Epithelial cell of prostate (primary cell): ENCODE data around the gene LDLRAD4.

Experiments used
- DNase-seq: peaks from one replicate; pipeline ENCODE4 v3.0.0-alpha.2; 2011; ENCODE audit warnings: low read depth, low spot score
- H3K27ac ChIP-seq: fragments of 450-650 bp; 2 replicates; pipeline ENCODE4 v1.5.1; 2017; ENCODE audit warnings: mild to moderate bottlenecking

Gene LDLRAD4

DNA sequence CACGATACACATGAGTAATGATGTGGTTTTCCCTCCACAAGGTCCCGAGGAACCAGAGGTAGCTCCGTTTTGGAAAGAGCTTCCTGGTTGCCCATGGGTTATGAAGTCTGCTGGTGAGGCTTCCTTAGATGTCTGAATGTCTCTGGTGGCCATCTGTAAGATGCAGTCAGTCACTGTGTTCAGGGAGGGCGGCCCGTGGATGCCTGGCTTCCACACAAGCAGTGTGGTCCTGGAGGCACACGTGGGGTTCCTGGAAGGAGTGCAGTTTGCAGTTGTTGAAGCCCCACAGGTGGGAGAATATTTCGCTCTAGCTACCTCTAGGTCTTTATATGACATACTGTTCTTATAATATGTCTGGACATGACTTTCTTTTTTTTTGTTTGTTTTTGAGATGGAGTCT lies 298.8 kb downstream of the LDLRAD4 start:
- no peak overlapping the region for H3K27ac ChIP-seq
- no peak for DNase-seq

DNA sequence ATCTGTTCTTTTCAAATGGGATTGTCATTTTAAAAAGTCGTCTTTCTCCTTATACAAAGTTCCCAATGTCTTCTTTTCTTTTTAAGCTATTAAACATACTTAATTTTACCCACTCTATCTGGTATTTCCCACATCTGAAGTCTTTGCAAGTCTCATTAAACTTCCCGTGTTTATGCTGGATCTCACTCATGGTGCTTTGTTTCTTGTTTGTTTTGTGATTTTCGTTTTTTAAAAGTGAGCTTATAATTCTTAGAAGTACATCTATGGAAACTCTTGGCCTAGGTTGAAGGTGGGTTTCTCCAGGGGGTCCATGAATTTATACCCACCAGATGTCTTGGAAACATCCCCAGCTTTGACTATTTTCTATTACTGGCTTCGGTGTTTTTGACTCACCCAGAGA lies 299.8 kb downstream of the LDLRAD4 start:
- DNase-seq = no peak
- H3K27ac ChIP-seq = no peak overlapping the region

DNA sequence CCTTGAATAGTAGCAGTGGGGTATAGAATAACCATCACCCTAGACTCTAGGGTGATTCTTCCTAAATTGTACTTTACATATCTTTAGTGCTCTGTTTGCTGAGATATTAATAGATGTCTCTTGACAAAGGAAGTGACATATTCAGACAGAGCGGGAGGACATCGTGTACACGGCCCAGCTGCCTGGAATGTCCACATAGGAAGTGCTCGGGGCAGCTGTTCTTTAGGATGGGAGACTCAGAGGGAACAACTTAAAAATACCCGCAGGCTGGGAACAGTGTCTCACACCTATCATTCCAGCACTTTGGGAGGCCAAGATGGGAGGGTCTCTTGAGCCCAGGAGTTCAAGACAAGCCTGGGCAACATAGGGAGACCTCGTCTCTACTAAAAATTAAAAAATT lies 301.7 kb downstream of the LDLRAD4 start:
- no peak for DNase-seq

DNA sequence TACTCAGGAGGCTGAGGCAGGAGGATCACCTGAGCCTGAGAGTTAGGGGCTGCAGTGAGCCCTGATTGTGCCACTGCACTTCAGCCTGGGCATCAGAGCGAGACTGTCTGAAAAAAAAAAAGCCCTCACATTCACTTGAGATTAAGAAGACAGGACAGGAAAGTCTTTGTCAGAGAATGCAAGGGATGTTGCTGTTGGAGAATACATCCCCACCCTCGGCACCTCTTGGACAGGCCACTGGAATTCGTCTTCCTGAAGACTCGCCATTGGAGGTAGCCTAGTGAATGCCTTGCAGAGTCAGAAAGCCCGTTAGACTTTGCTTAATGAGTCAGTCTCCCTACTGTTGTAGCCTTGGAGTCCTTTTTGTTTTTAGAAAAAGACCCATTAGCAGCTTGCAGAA lies 302.2 kb downstream of the LDLRAD4 start:
- H3K27ac ChIP-seq = no peak overlapping the region
- no peak for DNase-seq

More for the DNA sequence above, 301.7 kb downstream of the LDLRAD4 start:
- H3K27ac ChIP-seq = no peak overlapping the region

DNA sequence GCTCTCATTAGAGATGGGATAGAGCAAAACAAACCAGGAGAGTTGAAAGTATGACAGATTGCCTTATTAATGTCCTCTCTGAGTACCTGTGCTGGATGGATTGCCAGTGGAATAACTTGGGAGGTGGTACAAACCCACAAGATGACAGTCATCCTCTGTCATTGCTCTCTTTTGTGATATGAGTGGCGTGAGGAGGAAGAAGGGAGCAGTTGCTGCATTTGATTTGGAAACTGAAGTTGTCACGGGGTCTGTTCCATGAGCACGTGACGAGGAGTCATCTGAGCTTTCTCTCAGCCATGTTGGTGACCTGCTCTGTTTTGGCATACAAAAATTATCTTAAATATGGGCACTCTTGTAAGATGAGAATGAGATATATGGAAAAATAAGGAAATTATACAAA lies 302.9 kb downstream of the LDLRAD4 start:
- no peak for DNase-seq
- H3K27ac ChIP-seq = no peak overlapping the region

DNA sequence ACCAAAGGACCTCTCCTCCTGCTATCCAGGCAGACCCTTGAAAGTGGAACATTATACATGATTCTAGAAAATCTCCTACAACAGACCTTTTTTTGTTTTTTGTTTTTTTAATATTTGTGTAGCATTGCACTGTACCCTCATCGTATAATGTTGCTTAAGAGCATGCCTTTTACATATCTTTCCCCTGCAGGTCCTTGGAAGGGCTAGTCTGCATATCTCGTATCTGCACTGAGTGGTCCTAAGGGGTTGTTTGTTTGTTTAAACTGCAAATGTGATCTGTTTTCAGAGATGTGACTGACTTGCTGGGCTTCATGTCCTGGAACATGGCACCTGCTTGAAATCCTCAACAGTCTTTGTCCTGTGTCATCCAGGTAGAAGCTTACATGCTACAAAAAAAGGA lies 303.7 kb downstream of the LDLRAD4 start:
- H3K27ac ChIP-seq = no peak overlapping the region
- no peak for DNase-seq

DNA sequence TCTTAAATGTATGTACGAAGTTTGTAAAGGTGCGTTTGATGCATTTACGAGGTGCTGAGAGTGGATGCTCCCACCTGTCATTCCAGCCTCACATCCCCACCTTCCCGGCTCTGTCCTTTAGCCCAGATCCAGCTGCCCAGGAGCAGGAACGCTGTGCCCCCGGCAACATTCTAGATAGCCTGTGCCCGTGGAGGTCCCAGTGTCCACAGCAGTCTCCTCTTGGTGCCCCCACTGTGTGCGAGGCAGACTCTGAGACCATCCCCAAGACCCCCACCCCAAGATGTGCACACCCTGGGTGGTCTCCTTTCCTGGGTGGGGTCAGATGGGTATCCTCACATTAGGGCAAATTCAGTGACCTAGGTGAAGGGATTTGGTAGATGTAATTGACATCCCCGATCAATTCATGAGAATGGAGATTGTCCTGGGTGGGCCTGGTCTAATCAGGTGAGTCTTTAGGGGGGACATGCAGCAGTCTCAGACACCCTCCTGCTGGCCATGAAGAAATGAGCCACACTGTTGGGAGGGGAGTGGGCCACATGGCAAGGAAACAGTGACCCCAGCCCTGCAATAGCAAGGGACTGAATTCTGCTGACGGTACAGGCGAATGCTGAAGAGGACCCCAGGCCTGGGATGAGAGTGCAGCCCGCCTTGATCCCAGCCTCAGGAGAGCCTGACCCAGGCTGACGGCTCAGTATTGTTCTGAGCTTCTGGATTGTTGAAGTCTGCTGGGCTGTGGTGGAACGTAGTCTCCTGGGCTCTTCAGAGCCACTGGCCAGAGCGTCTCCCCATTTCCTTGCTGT lies 304.5 kb downstream of the LDLRAD4 start:
- no peak overlapping the region for H3K27ac ChIP-seq
- DNase-seq = no peak

DNA sequence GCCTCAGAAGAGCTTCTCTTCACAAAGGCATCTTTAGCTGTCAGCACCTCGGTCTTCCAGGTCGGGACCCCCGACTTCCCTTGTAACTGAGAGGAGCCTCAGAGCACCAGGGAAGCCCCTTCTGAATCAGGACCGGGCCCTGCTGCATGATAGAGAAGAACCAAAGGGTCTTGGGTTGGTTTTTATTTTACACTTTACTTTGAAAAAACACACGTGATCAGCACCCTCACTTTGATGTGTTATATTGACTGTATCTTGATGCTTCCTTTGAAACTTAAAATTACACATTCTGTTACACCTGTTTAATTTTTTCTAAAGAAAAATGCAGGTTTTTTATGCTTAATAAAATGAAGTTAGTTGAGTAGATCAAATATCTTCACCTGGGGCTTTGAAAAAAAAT lies 305.5 kb downstream of the LDLRAD4 start:
- DNase-seq = no peak
- H3K27ac ChIP-seq = no peak overlapping the region

DNA sequence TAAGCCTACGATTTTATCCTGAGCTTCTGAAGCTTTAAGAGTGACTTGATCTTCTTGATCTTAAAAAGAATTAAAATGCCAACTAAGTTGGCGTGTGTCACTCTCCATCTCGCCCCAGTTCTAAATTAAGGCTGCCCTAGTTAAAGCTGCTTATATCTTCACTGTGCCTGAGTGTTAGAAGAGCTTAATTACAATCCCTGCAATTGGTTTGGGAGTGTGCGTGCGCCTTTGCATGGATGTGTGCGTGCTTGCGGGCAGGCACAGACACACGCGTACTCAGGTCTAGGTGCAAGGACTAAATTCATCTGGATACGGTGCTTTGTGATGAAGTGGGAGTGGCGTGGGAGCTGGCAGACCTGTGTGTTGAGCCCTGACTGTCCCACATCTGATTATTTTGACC lies 306.3 kb downstream of the LDLRAD4 start:
- DNase-seq = no peak
- H3K27ac ChIP-seq = no peak overlapping the region

DNA sequence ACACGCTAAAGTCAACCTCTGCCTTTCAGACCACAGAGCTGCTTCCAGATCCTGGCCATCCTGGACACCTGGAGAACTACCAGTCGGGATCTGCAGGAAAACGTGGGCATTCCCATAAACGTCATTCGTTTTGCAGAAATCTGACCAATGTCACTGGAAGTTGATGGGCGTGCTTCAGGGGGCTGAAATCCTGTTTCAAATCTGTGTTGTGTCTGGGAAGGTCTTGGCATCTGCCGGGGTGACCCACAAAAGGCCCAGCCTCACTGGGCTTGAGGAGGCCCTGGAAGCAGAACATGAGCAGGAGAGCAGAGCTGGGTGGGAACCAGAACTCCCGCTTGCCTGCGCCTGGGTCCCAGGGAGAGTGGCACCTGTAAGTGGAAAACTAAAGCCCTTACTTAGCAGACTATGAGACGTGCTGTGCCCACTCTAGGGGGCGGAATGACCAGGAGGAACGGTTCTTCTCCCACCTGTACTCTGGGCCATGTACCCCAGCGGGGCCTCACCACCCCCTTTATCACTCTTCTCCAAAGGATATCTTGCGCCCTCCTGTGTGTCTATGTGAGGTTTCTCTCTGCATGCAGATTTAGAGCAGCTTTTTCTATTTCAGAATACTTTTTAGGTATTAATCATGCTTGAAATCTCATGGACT lies 306.9 kb downstream of the LDLRAD4 start:
- no peak for DNase-seq
- H3K27ac ChIP-seq = no peak overlapping the region

DNA sequence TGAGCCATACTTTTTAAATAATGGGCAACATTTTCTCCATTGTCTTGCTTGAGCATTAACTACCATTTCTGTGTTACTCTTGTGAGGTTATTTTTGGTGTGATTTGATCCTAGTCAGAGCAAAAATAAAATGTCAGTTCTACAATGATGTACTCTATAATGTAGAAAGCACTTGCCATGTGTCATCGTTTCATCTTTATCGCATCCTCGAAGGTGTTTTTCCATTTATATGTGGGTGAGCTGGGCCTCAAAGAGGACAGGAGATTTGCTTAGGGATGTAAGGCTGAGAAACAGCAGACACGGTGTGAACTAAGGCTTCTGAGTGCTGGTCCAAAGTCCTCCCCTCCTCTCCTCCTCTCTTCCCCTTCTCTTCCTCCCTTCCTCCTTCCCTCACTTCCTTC lies 308.0 kb downstream of the LDLRAD4 start:
- no peak for DNase-seq
- no peak overlapping the region for H3K27ac ChIP-seq

DNA sequence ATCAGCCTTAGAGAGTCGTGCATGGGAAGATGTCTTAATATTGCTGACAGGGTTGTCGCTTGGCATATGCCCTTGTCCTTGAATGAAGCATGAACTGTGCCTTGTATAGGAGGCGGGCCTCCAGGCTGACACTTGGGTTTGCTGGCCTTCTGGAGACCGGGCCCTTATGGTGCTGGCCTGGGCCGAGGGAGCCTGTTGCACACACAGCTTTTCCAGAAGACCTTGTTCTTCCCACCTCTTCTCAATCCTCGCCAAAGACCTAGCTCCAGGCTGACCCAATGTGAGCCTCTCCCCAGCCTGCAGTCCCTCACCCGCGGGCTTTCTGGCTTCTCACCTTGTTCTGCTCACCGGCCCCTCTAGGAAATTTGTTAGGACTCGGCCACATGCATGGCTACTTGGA lies 308.7 kb downstream of the LDLRAD4 start:
- DNase-seq = no peak
- H3K27ac ChIP-seq = no peak overlapping the region

DNA sequence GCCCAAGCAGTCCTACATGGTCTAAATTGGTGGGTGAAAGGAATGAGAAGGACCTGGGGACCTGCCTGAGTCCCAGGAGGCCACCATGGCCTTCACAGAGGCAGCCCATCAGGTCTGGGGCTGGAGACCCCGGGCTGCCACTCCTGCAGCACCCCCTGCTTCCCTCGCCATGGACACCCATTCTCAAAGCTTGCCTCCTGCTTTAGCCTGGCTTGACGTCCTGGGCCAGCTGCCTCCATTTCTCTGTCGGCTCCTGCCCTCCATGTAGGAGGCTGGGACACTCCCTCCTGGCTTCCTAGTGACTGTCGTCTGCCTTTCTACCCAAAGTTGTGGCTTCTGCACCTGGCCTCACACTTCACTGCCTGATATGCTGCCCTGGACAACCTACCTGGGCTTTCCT lies 309.2 kb downstream of the LDLRAD4 start:
- H3K27ac ChIP-seq = no peak overlapping the region
- DNase-seq = no peak

DNA sequence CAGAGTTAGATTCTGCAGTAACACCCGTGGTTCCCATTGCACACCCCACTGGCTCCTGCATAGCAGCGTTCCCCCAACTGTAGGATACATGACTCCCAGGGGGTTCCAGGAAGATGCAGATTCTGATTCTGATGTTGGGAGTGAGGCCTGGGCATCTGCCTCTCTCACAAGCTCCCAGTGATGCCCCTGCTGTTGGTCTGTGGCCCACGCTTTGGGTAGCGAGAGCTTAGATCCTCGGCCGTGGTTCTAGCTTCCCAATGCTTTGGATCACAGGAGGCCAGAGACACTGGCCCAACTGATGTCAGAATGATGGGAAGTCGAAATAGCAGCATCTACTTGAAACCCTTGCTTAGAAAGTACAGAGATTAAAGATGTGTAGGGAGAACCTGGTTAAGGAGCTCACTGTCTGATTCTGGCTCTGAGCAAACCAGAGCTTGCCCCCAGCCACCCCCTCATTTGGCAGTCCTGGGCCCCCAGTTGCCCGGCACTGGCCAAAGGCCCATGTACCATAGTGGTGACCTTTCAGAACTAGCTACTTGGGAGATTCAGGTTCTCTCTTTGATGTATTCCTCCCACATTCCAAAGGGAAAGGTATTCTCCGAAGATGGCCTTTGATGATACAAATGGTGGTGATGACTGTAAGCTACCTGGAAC lies 310.3 kb downstream of the LDLRAD4 start:
- no peak overlapping the region for H3K27ac ChIP-seq
- DNase-seq = no peak

DNA sequence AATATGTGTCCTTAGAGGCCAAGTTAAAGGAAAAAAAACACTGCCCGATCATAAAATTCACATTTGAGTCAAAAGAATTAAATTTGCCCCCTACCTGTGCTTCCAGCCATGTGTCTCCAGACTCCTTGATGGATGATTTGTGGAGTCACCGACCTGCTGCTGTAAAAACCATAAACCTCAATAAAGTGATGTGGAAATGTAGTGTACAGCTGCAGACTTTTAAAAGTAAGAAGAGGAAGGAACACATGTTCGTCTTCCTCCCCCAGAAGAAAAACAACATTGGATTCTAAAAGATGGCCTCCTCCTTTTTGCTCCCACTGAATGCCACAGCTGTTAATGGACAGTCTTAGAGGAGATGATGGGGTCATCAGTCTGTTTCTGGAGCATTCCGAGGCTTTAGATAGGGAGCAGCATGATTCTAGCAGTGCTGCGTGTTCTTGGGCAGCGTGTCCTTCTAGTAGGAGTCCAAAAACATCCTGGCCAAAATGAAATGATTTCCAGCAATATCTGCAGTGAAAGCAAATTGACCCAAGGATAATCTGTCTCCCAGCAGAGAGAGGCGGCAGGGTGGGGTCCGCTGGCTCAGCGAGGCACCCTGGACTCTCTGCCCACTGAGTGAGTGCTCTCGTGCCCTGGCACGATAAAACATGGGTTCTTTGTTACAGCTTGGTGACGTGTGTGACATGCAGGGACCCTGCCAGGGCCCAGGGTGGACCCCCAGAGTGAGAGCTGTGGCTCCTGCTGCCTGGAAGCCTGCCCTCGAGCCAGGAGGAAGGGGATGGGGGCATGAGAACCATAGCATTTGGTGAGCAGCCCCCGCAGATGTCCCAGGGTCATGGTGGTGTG lies 311.7 kb downstream of the LDLRAD4 start:
- DNase-seq = no peak
- H3K27ac ChIP-seq = no peak overlapping the region

DNA sequence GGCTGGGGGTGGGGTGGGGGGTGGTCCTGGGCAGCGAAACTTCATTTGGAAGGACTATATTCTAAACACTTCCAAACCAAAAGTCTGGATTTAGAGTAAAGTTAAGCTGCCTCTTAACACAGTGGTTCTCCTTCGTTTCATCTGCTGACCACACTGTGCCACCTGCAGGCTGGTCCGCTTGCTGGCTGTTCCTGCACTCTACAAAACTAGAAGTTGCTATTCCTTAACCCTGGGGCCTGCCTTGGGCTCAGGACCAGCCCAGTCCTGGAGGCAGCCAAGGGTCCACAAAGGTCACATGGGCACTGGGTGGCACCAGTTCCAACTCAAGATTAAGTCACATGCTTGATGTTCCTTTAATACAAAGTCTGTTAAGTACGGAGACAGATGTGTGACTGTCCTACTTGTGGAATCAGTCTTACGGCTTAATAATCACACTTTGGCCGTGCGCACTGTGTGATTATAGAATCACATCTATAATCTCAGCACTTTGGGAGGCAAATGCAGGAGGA lies 312.4 kb downstream of the LDLRAD4 start:
- no peak for DNase-seq
- H3K27ac ChIP-seq = no peak overlapping the region

DNA sequence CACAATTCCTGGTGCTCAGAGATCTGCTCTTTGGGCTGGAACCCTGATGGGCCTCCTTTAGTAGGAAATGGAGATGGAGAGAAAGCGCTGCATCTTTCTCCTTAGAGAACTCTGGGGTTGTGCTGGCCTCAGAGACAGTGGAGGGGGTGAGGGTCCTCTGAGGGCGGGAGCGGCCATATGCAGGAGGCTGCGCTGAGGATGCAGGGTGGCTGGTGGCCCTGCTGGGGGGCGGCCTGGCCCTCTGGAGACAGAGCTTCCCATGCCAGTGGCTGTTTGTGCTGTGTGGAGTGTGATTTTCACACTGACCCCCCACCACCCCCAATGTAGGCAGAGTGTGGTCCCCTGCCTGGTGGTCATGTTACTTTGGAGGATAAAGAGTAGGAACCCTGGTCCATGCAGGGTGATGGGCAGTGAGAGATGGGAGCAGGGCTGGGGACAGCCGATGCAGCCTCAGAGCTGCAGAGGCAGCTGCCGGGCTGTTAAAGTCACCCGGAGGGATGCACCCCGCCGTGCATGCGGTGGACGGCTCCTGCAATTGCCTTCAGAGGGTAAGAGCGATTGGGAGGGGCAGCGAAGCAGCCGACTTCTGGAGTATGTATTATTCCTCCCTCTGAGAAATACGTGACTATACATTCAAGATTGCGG lies 313.2 kb downstream of the LDLRAD4 start:
- no peak for DNase-seq
- H3K27ac ChIP-seq = no peak overlapping the region

DNA sequence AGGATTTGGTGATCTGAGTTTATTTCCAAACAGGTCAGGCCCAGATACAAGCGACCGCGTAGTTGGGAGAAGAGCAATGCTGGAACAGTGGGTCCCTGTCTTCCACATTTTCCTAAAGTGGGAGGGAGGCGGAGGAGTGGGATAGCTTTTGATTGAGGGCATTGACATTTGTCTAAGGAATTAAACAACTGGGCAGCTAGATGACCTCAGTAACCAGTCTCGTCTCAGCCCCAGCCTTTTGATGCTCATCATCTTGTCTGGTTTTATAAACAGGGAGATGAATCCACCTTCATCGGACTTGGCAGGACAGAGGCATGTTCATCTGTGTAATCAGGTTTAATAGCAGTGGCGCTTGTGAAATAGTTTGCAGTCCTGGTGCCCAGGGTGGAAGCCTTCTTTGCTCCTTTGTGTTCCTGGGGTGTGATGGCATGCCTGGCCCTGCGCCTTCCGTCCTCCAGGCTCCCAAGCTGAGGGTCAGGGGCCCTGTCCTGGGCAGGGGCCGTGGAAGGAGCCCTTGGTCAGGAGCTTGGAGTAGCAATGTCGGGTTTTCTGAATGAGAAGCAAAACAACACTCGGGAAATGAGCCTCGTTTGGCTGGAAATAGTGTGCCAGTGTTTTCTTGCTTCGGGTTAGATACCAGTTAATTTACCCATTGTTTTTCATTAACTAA lies 314.0 kb downstream of the LDLRAD4 start:
- no peak for DNase-seq

DNA sequence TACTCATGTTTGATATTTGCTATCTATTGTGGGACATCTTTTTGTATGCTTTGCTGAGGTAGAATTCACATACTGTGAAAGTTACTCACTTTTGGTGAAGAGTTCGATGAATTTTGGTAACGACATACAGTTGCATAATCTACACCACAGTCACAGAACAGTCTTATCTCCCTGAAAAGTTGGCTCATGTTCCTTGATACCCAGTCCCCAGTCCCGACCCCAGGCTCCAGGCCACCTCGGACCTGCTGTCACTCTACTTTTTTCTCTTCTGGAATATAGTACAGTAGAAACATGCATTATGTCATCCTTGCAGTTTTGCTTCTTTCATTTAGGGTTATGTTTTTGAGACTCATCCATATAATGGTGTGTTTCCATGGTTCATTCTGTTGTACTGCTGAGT lies 316.1 kb downstream of the LDLRAD4 start:
- no peak for DNase-seq

More for the DNA sequence above, 314.0 kb downstream of the LDLRAD4 start:
- H3K27ac ChIP-seq = no peak overlapping the region

More for the DNA sequence above, 316.1 kb downstream of the LDLRAD4 start:
- H3K27ac ChIP-seq = no peak overlapping the region
